Kidney tubule cell (primary cell): Measurements from ENCODE around the gene PATJ.

Experiments used
- DNase-seq: peaks from one replicate; pipeline ENCODE4 v3.0.0-alpha.2; 2018; ENCODE audit warnings: low spot score

The PATJ gene

GRCh38 chr1:61981870-61982660, 239.8 kb downstream of the PATJ start:
- DNase-seq: no peak

- no peak for DNase-seq
These were observed 241.0 kb downstream of the PATJ start for GRCh38 chr1:61983236-61983635.

GRCh38 chr1:61992257-61992656, 250.0 kb downstream of the PATJ start:
- DNase-seq: no peak

GRCh38 chr1:61993331-61993961, 251.2 kb downstream of the PATJ start:
- DNase-seq: peak; percentile 67

- DNase-seq: no peak
These were observed 253.4 kb downstream of the PATJ start for GRCh38 chr1:61995641-61996040.

GRCh38 chr1:61997123-61997522, 254.8 kb downstream of the PATJ start:
- DNase-seq: no peak

- no peak for DNase-seq
These were observed 261.5 kb downstream of the PATJ start for GRCh38 chr1:62003777-62004176.

GRCh38 chr1:62006690-62007089, 264.4 kb downstream of the PATJ start:
- DNase-seq: no peak

- DNase-seq: no peak
These were observed 268.7 kb downstream of the PATJ start for GRCh38 chr1:62011006-62011405.

GRCh38 chr1:62012095-62012494, 269.8 kb downstream of the PATJ start:
- no peak for DNase-seq

- no peak for DNase-seq
These were observed 270.6 kb downstream of the PATJ start for GRCh38 chr1:62012836-62013235.

- no peak for DNase-seq
These were observed 271.0 kb downstream of the PATJ start for GRCh38 chr1:62013264-62013663.

GRCh38 chr1:62022382-62022983, 280.2 kb downstream of the PATJ start:
- no peak for DNase-seq

GRCh38 chr1:62024690-62025089, 282.4 kb downstream of the PATJ start:
- no peak for DNase-seq

GRCh38 chr1:62025154-62025553, 282.9 kb downstream of the PATJ start:
- DNase-seq: no peak

- no peak for DNase-seq
These were observed 283.6 kb downstream of the PATJ start for GRCh38 chr1:62025892-62026291.

GRCh38 chr1:62029704-62030103, 287.4 kb downstream of the PATJ start:
- DNase-seq: no peak

- DNase-seq: no peak
These were observed 292.5 kb downstream of the PATJ start for GRCh38 chr1:62034790-62035189.

- no peak for DNase-seq
These were observed 295.0 kb downstream of the PATJ start for GRCh38 chr1:62037274-62037673.

GRCh38 chr1:62038594-62039284, 296.5 kb downstream of the PATJ start:
- no peak for DNase-seq

- DNase-seq: no peak
These were observed 298.2 kb downstream of the PATJ start for GRCh38 chr1:62040450-62040849.

- no peak for DNase-seq
These were observed 298.7 kb downstream of the PATJ start for GRCh38 chr1:62040973-62041372.

- no peak for DNase-seq
These were observed 300.9 kb downstream of the PATJ start for GRCh38 chr1:62043154-62043553.
